ENCODE data around the gene HLCS.

The HLCS gene

DNA sequence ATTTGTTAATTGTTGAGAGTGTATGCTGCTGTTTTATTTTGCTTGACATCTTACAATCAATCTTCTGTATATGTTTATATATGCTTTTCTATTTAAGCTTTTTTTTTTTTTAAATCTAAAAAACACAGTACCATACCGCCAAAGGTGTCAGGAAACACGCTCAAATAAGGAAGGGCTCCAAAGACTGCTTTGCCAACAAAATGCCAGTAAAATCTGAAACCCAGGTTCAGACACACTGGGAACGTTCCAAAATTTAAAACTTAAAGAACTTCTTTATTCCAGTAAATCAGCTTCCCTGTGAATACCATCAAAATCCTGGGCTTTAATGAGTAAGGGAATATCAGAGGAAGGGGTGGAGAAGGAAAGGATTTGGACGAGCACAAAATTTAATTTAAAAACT is 180.3 kb downstream of the HLCS start:
- ChIA-PET CTCF (no interaction called here), POLR2A (no interaction called here)
- TF ChIP-seq CTCF (IDR thresholded peaks at IDR 0.05; ENCODE audit: control extremely low read depth, extremely low read depth, low read depth, missing control alignments) = no peak
- DNase-seq (ENCODE audit: extremely low spot score) = no peak

DNA sequence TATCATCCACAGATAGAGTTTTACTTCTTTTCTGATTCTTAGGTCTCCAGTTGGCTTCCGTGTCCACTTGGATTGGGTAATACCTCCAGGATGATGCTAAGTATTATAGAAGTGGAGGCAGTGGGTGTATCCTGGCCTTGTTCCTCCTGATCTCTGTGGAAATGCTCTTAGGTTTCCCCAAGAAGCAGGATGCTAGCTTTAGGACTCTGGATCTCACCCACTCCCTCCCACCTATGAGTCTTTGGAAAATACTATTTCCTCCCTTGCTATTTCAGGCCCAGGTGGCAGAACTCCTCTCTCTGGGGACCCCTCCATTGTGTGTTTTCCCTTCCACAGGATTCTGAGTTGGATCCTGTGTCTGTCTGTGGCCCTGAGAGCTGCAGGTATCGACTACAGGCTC is 180.9 kb downstream of the HLCS start:
- ChIA-PET CTCF (no interaction called here), POLR2A (no interaction called here)
- no peak for TF ChIP-seq CTCF (IDR thresholded peaks at IDR 0.05; ENCODE audit: control extremely low read depth, extremely low read depth, low read depth, missing control alignments)
- no peak for DNase-seq (ENCODE audit: extremely low spot score)

DNA sequence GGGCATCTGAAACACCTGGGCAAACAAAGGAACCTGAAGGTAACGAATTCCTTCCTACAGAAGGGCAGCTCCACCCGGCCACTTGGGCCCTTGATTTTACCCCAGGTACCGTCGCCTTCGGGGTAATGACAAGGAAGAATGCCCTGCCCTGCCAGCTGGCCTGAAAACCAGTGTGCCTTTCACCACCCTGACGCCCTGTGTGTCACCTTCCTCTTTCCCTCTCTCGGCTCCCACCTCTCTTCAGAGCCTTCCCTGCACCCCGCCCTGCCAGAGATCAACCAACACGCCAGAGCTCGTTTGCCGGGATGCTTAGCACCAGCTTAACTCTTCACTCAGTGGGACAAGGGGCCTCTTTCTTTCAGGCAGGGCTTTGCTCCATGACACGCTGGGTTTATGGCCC is 181.5 kb downstream of the HLCS start:
- POLR2A ChIA-PET = no interaction called here
- no peak for TF ChIP-seq CTCF (IDR thresholded peaks at IDR 0.05; ENCODE audit: control extremely low read depth, extremely low read depth, low read depth, missing control alignments)
- CTCF ChIA-PET = no interaction called here
- DNase-seq (ENCODE audit: extremely low spot score) = no peak

DNA sequence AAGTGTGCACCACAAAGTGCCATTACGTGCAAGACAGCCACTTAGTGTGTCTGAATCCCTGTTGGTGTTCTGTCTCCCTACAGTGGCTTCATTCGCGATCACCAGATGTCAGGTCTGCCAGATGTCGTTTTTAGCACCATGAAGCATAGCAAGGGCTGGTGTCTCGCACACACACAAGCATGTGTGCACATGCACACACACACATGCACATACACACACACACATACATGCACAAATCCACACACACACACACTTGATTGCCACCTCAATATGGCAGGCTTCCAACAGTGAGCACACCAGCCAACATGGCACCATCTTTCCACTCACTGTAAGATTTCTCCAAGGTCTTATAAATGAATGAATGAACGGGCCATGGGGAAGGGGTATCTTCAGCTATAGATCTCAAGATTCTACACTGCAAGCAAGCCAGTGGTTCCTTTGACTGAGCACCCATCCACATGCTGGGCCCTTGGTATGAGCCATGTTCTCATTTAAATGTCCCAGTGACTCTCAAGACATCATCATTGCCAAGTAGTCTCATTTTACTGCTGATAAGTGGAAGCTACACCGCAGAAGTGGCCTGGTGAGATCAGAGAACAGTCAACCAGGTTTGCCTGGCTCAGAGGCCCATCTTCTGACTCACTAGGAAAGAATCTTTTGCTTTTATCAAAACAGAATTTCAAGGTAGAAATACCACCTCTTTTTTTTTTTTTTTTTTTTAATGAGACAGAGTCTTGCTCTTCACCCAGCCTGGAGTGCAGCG is 182.7 kb downstream of the HLCS start:
- ChIA-PET POLR2A (no interaction called here), CTCF (no interaction called here)
- DNase-seq (ENCODE audit: extremely low spot score) = no peak
- TF ChIP-seq CTCF (IDR thresholded peaks at IDR 0.05; ENCODE audit: control extremely low read depth, extremely low read depth, low read depth, missing control alignments) = no peak

DNA sequence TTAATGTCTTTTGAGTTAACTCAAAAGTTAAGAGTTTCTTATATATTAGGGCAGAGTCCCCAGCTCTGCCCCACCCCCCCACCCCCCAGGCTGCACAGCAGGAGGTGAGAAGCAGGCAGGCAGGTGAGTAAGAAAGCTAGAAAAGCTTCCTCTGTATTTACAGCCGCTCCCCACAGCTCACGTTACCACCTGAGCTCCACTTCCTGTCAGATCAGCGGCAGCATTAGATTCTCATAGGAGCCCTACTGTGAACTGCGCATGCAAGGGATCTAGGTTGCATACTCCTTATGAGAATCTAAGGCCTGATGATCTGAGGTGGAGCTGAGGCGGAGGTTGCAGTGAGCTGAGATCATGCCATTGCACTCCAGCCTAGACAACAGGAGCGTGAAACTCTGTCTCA is 185.6 kb downstream of the HLCS start:
- CTCF ChIA-PET = interaction anchor here (0.9 kb wide), 1 partner anchor 16 kb away, joined by 3 read pairs; no protein-coding TSS in a partner anchor
- DNase-seq (ENCODE audit: extremely low spot score) = no peak
- no peak for TF ChIP-seq CTCF (IDR thresholded peaks at IDR 0.05; ENCODE audit: control extremely low read depth, extremely low read depth, low read depth, missing control alignments)
- POLR2A ChIA-PET = no interaction called here

- POLR2A ChIA-PET = no interaction called here
- CTCF ChIA-PET = no interaction called here
- TF ChIP-seq CTCF (IDR thresholded peaks at IDR 0.05; ENCODE audit: control extremely low read depth, extremely low read depth, low read depth, missing control alignments) = no peak
- no peak for DNase-seq (ENCODE audit: extremely low spot score)
These were observed 189.4 kb downstream of the HLCS start for GRCh38 chr21:36776981-36777617.

Measured in GM10248 (cell line).